Measurements from ENCODE around the gene URAD.
"Not testable (repeated sequence)": the region's sequence is repeated elsewhere in the genome, so short reads cannot be mapped to it uniquely, and the experiment has no call there.

Gene URAD

DNA sequence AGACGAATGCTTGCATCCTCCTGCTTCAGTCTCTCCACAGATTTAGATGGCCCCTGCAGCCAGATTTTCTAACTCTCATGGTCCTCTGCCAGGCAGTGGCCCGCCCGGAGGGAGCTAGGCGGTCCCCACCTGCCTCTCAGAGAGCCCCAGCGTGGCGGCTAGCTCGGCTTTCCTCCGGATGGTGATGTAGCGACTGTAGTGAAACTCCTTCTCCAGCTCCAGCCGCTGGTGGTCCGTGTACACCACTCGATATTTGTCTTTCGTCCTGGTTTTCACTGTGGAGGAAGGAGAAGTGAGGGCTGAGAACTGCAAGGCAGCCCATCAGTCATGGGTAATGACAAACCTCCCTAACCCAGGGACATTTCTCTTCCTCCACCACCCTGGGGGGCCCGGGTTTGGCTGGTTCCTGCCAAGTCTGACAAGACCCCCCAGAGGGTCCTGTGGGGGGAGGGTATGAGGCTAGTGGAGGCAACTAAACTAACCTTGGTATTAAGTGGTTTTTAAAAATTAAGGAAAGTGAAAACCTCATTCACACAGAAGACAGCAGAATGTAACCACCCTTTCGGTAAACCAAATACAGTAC, 23.7 kb downstream of the URAD start:
- Histone ChIP-seq H3K9me3 (ENCODE audit: control insufficient read depth, low read length) (no peaks in the 10 kb centered on the region), H3K4me1 (ENCODE audit: control insufficient read depth, insufficient read depth, low read length) (peaks cover 28% of the 10 kb centered on the region), H3K4me3 (ENCODE audit: insufficient read depth, low read depth, low read length) (no peak overlapping the region), H3K27me3 (ENCODE audit: control insufficient read depth, insufficient read depth, low read length, poor library complexity, severe bottlenecking) (peaks cover 100% of the 10 kb centered on the region), H3K36me3 (ENCODE audit: control insufficient read depth, insufficient read depth, low read length) (no peaks in the 10 kb centered on the region), H3K27ac (ENCODE audit: insufficient read depth, low read depth, low read length, poor library complexity, severe bottlenecking) (no peak overlapping the region)
- WGBS, 2 experiments: 11 to 14% methylated on average over 15 of the region's 15 CpGs

DNA sequence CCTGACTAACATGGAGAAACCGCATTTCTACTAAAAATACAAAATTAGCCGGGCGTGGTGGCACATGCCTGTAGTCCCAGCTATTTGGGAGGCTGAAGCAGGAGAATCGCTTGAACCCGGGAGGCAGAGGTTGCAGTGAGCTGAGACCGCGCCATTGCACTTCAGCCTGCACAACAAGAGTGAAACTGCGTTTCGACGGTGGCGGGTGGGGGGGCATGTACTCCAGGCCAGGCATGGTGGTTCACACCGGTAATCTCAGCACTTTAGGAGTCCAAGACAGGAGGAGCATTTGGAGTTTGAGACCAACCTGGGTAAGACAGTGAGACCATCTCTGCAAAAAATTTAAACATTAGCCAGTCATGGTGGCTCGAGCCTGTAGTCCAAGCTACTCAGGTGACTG, 24.3 kb downstream of the URAD start:
- H3K9me3 ChIP-seq (ENCODE audit: control insufficient read depth, low read length); H3K27ac ChIP-seq (ENCODE audit: insufficient read depth, low read depth, low read length, poor library complexity, severe bottlenecking); H3K36me3 ChIP-seq (ENCODE audit: control insufficient read depth, insufficient read depth, low read length); H3K4me3 ChIP-seq (ENCODE audit: insufficient read depth, low read depth, low read length): not testable (repeated sequence)
- 56 to 58% methylated on average over 13 of the region's 13 CpGs for WGBS, 2 experiments
- Histone ChIP-seq H3K27me3 (ENCODE audit: control insufficient read depth, insufficient read depth, low read length, poor library complexity, severe bottlenecking) (peaks cover 100% of the 10 kb centered on the region), H3K4me1 (ENCODE audit: control insufficient read depth, insufficient read depth, low read length) (peaks cover 24% of the 10 kb centered on the region)

DNA sequence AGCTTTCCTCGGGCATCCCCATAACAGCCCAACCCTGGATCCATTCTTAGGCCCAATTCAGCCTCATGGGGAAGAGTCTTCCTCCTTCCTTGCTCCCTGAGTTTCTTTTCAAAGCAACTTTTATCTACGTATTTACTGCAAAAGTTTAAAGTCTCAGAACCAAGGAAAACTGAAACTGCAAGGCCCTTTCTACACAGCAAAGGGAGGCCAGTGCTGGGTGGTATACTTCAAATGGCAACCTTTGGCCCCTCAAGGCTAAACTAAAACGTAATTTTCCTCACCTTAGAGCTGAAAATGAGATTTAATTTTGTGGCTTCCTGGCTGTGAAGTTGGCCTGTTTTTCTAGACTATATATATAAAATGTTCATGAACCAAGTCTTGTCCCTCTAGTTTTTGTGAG, 25.0 kb downstream of the URAD start:
- H3K36me3 ChIP-seq (ENCODE audit: control insufficient read depth, insufficient read depth, low read length): no peaks in the 10 kb centered on the region
- H3K27ac ChIP-seq (ENCODE audit: insufficient read depth, low read depth, low read length, poor library complexity, severe bottlenecking): no peak overlapping the region
- peaks cover 100% of the 10 kb centered on the region for H3K27me3 ChIP-seq (ENCODE audit: control insufficient read depth, insufficient read depth, low read length, poor library complexity, severe bottlenecking)
- H3K4me3 ChIP-seq (ENCODE audit: insufficient read depth, low read depth, low read length): no peak overlapping the region
- H3K9me3 ChIP-seq (ENCODE audit: control insufficient read depth, low read length): no peaks in the 10 kb centered on the region
- WGBS, 2 experiments: 43 to 46% methylated on average over 3 of the region's 3 CpGs
- peaks cover 18% of the 10 kb centered on the region for H3K4me1 ChIP-seq (ENCODE audit: control insufficient read depth, insufficient read depth, low read length)

DNA sequence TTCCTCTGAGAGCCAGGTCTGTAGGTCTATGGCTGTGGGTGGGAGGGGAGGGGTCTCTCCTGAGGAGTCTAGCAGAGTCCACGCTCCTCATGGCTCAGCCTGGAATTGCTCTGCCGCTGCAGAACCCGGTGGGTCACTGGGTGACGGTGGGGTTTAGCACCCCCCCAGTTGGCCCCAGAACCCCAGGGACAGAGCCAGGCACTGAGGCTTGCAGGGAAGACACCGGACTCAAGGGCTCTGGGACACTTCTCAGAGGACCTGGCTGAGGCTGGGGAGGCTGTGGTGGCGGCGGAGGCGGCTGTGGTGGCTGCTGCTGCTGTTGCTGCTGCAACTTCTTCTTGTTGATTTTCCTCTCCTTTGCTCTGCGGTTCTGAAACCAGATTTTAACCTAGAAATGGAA, 25.5 kb downstream of the URAD start:
- Histone ChIP-seq H3K27ac (ENCODE audit: insufficient read depth, low read depth, low read length, poor library complexity, severe bottlenecking) (no peak overlapping the region), H3K36me3 (ENCODE audit: control insufficient read depth, insufficient read depth, low read length) (no peaks in the 10 kb centered on the region), H3K4me1 (ENCODE audit: control insufficient read depth, insufficient read depth, low read length) (peaks cover 17% of the 10 kb centered on the region), H3K27me3 (ENCODE audit: control insufficient read depth, insufficient read depth, low read length, poor library complexity, severe bottlenecking) (peaks cover 100% of the 10 kb centered on the region), H3K4me3 (ENCODE audit: insufficient read depth, low read depth, low read length) (no peak overlapping the region), H3K9me3 (ENCODE audit: control insufficient read depth, low read length) (no peaks in the 10 kb centered on the region)
- WGBS, 2 experiments: 28 to 35% methylated on average over 8 to 9 of the region's 9 CpGs

DNA sequence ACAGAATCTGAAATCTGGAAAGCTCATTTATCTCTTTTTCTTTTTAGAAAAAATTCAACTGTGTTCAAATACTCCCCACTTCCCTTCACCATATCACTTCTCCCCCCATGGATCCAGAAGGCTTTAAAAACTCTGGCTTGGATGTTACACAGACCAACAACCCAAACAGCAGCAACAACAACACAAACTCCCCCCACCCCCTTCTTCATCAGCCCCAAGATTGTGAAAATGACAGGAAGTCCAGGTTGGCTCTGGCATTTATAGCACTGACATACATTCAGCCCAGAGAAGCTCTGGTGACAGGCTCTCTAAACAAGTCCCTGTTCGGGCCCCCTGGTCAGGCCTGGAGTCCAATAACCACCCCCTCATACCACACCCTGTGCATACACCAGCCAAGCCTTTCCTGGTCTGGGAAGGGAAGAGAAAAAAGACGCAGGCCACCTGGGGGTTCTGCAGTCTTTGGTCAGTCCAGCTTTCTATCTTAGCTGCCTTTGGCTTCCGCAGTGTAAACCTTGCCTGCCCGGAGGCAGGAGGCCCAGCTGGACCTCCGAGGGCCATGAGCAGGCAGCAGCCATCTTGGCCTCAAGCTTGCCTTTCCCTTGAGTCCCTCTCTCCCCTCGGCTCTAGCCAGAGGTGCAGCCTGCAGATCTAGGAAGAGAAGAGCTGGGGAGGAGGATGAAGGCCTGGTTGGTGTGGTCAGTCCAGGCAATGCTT, 26.2 kb downstream of the URAD start:
- no peak overlapping the region for H3K27ac ChIP-seq (ENCODE audit: insufficient read depth, low read depth, low read length, poor library complexity, severe bottlenecking)
- 7 to 10% methylated on average over 6 of the region's 6 CpGs for WGBS, 2 experiments

DNA sequence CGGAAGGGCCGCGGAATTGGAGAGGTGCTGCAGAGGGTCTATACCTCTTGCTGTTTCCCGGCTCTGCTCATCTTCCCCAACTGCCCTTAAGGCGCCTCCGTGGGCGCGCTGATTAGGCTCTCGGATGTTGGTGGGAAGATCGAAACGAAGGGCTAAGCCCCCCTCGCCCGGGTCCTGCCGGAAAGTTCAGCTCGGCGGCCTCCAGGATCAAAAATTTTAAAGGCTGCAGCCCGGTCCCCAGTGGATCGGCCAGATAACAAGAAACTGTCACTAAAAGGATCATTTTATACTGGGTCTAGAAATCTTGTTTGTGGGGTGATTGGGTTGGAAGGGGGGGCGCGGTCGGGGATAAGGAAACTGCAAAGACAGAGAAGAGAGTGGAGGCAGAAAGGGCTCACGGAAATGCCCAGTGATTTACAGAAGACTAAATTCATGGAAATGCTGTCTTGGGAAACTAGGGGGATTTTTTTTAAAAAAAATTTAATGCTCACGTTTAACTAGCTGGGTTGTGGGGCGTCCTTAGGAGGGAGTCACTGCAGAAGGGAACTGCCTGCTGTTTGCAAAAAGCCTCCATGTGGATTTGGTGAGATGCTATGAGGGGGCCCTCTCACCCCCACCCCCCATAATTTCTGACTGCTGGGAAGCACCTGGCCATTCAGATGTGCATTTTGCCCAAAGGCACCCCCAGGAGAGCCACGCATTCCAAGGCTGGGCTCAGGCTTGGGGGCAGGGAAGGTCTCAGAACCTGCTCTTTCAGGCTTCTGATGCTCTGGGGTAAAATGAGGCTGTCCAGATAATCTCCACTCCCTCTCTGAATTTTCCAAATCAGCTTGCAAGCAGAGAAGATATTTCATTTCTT, 27.0 kb downstream of the URAD start:
- Histone ChIP-seq H3K27me3 (ENCODE audit: control insufficient read depth, insufficient read depth, low read length, poor library complexity, severe bottlenecking) (peaks cover 100% of the 10 kb centered on the region), H3K4me1 (ENCODE audit: control insufficient read depth, insufficient read depth, low read length) (peaks cover 15% of the 10 kb centered on the region), H3K4me3 (ENCODE audit: insufficient read depth, low read depth, low read length) (no peak overlapping the region), H3K27ac (ENCODE audit: insufficient read depth, low read depth, low read length, poor library complexity, severe bottlenecking) (no peak overlapping the region), H3K9me3 (ENCODE audit: control insufficient read depth, low read length) (no peaks in the 10 kb centered on the region), H3K36me3 (ENCODE audit: control insufficient read depth, insufficient read depth, low read length) (no peaks in the 10 kb centered on the region)
- 3 to 4% methylated on average over 25 of the region's 25 CpGs for WGBS, 2 experiments

More for the DNA sequence above, 26.2 kb downstream of the URAD start:
- Histone ChIP-seq H3K4me3 (ENCODE audit: insufficient read depth, low read depth, low read length) (no peak overlapping the region), H3K4me1 (ENCODE audit: control insufficient read depth, insufficient read depth, low read length) (peaks cover 17% of the 10 kb centered on the region), H3K9me3 (ENCODE audit: control insufficient read depth, low read length) (no peaks in the 10 kb centered on the region), H3K36me3 (ENCODE audit: control insufficient read depth, insufficient read depth, low read length) (no peaks in the 10 kb centered on the region), H3K27me3 (ENCODE audit: control insufficient read depth, insufficient read depth, low read length, poor library complexity, severe bottlenecking) (peaks cover 100% of the 10 kb centered on the region)

DNA sequence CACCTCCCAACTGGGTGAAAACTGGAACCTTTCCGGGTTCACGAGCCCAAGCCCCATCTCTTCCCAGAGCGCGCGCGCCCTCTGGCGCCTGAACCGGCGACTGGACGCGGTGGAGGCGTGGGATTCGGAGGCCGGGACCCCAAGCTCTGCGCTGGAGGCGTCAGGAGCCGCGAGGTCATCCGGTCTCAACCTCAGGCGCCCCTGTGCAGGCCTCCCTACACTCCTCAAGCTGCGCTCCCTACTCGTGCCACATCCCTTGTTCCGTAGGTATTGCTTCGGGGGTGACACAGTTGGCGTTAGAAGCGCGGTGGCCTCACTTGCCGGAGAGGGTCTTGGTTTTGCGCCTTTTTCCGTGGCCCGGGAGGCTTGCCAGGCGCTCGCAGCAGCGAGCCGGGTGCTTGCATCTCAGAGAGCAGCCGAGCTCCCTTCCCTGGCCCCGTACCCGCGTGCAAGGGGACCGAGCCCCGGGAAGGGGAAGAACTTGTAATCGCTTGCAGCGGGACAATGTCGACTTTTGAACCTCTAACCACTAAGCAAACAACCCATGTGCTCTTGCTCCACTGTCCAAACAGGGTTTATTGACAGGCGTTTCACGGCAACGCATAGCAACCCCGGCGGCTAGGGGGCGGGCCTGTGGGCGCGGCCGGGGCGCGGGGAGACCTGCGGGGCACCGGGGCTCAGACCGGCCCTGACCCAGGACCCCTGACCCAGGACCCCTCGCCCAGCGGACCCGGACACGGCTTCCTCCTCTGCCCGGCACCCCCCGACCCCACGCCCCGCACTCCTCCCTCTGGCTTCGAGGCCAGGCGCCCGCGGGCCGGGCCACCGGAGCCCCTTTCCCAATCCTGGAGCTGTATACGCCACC, 27.9 kb downstream of the URAD start:
- Histone ChIP-seq H3K27ac (ENCODE audit: insufficient read depth, low read depth, low read length, poor library complexity, severe bottlenecking) (no peak overlapping the region), H3K36me3 (ENCODE audit: control insufficient read depth, insufficient read depth, low read length) (no peaks in the 10 kb centered on the region), H3K27me3 (ENCODE audit: control insufficient read depth, insufficient read depth, low read length, poor library complexity, severe bottlenecking) (peaks cover 100% of the 10 kb centered on the region), H3K4me3 (ENCODE audit: insufficient read depth, low read depth, low read length) (peak overlapping the region; percentile 5), H3K4me1 (ENCODE audit: control insufficient read depth, insufficient read depth, low read length) (peaks cover 6% of the 10 kb centered on the region), H3K9me3 (ENCODE audit: control insufficient read depth, low read length) (no peaks in the 10 kb centered on the region)
- 1 to 2% methylated on average over 73 of the region's 73 CpGs for WGBS, 2 experiments

DNA sequence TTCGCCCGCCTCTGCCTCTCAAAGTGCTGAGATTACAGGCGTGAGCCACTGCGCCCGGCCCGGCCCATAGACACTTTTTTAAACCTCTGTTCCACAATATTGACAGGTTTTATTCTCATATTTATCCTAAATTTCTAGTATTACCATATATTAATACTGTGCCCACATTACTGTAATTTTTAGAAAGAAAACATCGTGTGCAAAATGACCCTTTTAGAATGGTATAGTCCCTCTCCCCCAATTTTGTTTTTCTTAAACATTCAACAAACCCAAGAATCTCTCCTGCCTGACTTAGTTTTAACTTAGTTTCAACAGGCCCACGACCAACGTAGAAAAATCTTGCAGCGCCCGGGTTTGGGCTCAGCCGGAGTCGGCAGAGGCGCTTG, 28.5 kb downstream of the URAD start:
- no peak overlapping the region for H3K27ac ChIP-seq (ENCODE audit: insufficient read depth, low read depth, low read length, poor library complexity, severe bottlenecking)
- H3K9me3 ChIP-seq (ENCODE audit: control insufficient read depth, low read length): no peaks in the 10 kb centered on the region
- peaks cover 100% of the 10 kb centered on the region for H3K27me3 ChIP-seq (ENCODE audit: control insufficient read depth, insufficient read depth, low read length, poor library complexity, severe bottlenecking)
- H3K4me1 ChIP-seq (ENCODE audit: control insufficient read depth, insufficient read depth, low read length): peaks cover 5% of the 10 kb centered on the region
- 16 to 21% methylated on average over 14 of the region's 14 CpGs for WGBS, 2 experiments
- H3K36me3 ChIP-seq (ENCODE audit: control insufficient read depth, insufficient read depth, low read length): no peaks in the 10 kb centered on the region
- H3K4me3 ChIP-seq (ENCODE audit: insufficient read depth, low read depth, low read length): no peak overlapping the region

DNA sequence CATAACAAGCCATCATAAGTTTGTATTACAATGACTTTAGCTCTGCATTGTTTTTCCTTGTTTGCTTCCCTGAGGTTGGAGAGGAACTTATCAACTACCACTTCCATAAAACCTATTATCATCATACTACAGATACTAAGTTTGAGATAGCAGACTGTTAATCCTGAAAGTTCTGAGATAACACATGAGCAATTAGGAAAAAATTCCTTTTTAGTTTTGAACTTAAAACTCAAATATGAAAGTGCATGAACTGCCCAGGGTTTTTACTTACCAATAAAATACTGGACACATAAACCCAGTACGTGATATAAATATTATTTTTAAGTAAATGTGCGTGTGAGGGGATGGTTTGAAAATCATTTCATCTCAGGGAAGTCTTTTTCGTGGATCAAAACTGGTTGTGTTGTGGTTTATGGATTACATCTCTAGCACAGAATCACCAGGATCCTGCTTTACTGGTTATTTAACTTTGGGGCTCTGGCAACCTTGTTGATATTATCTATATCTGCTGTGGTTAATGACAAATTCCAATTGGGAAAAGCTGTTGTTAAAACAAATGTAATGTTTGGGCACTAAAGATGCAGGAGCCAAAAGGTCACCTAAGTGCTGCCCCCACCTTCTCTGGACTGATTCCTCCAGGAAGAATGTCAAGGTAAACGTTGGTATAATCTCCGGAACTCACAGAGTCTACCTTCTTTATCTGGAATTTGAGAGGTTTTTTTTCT, 31.8 kb downstream of the URAD start:
- no peak overlapping the region for H3K4me3 ChIP-seq (ENCODE audit: insufficient read depth, low read depth, low read length)
- peaks cover 5% of the 10 kb centered on the region for H3K4me1 ChIP-seq (ENCODE audit: control insufficient read depth, insufficient read depth, low read length)
- no peaks in the 10 kb centered on the region for H3K36me3 ChIP-seq (ENCODE audit: control insufficient read depth, insufficient read depth, low read length)
- peaks cover 100% of the 10 kb centered on the region for H3K27me3 ChIP-seq (ENCODE audit: control insufficient read depth, insufficient read depth, low read length, poor library complexity, severe bottlenecking)
- H3K27ac ChIP-seq (ENCODE audit: insufficient read depth, low read depth, low read length, poor library complexity, severe bottlenecking): no peak overlapping the region
- H3K9me3 ChIP-seq (ENCODE audit: control insufficient read depth, low read length): no peaks in the 10 kb centered on the region
- WGBS, 2 experiments: 28 to 47% methylated on average over 4 to 5 of the region's 5 CpGs
